ENCODE data around the gene C13orf46. TPM values are rescaled to one million over a fixed set of nuclear protein-coding genes. Genes with fewer than 3 reads are reported as not detected.

Gene C13orf46
- total and polyA plus RNA-seq, 2 donors (not counting 1 experiment from before 2014, with no cell fraction given): 0.50 to 0.56 TPM

DNA sequence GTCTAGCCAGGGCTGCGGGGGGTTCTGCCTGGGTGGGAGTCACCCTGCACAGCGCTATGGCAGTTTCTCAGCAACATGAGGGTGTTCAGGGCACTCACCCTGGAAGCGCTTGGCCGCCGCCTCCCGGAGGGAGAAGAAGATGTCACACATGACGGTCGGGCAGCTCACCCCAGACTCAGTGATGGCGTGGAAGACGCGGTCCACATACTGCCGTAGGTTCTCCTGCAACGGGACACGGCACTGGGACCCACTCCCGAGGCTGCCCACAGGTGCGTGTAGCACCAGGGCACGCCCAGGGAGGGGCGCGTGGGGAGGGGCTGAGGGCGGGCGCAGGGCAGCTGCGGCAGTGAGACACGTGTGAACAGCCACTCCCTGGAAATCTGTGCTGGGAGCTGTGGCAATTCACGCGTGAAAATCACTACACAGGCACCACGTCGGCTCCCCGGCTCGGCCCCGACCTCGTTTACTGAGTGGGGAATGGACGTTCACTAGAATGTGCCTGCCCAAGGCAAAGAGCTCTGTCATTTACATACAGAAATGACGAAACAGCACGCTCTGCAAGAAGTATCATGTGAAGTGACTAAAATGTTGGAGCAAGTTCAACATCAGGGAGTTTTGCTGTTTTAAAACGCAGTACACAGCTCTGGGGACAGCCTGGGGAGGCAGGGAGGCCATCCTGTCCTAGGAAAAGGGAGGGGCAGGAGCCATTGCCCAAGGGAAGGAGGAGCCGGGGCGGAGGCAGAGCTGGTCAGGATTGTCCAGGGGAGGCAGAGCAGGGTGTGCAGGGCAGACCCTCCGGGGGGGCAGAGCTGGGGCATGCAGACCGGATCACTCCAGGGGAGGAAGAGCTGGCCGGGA lies 41.5 kb upstream of the C13orf46 start:
- Histone ChIP-seq H3K36me3 (ENCODE audit: control insufficient read depth, insufficient read depth, low read length) (peaks cover 43% of the 10 kb centered on the region), H3K79me2 (ENCODE audit: control insufficient read depth, insufficient read depth, low read length) (no peaks in the 10 kb centered on the region), H4K20me1 (ENCODE audit: control insufficient read depth, extremely low read depth, insufficient read depth, low read length) (no peaks in the 10 kb centered on the region), H3K27ac (ENCODE audit: insufficient read depth, low read length) (no peak overlapping the region), H3K4me3 (replicated peaks in 1 of 4; ENCODE audit: control extremely low read depth in 1 of 4, insufficient read depth in 1 of 4, low read depth in 3 of 4, low read length in 4 of 4) (no peak overlapping the region), H3K4me2 (ENCODE audit: extremely low read depth, insufficient read depth, low read length) (no peak overlapping the region), H3K4me1 (ENCODE audit: control insufficient read depth, extremely low read depth, insufficient read depth, low read length) (no peaks in the 10 kb centered on the region), H3K9me3 (ENCODE audit: control insufficient read depth, insufficient read depth, low read depth, low read length) (no peaks in the 10 kb centered on the region), H3K9ac (ENCODE audit: insufficient read depth, low read length) (no peak overlapping the region), H3K27me3 (ENCODE audit: control insufficient read depth, insufficient read depth, low read length) (no peaks in the 10 kb centered on the region), H2AFZ (ENCODE audit: low read length) (no peak overlapping the region)
- TF ChIP-seq, protein P1, sequence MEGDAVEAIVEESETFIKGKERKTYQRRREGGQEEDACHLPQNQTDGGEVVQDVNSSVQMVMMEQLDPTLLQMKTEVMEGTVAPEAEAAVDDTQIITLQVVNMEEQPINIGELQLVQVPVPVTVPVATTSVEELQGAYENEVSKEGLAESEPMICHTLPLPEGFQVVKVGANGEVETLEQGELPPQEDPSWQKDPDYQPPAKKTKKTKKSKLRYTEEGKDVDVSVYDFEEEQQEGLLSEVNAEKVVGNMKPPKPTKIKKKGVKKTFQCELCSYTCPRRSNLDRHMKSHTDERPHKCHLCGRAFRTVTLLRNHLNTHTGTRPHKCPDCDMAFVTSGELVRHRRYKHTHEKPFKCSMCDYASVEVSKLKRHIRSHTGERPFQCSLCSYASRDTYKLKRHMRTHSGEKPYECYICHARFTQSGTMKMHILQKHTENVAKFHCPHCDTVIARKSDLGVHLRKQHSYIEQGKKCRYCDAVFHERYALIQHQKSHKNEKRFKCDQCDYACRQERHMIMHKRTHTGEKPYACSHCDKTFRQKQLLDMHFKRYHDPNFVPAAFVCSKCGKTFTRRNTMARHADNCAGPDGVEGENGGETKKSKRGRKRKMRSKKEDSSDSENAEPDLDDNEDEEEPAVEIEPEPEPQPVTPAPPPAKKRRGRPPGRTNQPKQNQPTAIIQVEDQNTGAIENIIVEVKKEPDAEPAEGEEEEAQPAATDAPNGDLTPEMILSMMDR (conservative IDR thresholded peaks at IDR 0.05 in 1 of 2, IDR thresholded peaks at IDR 0.05 in 1 of 2; ENCODE audit: low read depth in 1 of 2, low read length in 2 of 2): no peak
- no peak for TF ChIP-seq EZH2 (IDR thresholded peaks at IDR 0.05; ENCODE audit: low read length, missing control alignments)
- DNase-seq (ENCODE audit: low read depth in 2 of 2): peak in 1 of 2 donors; percentile 84

DNA sequence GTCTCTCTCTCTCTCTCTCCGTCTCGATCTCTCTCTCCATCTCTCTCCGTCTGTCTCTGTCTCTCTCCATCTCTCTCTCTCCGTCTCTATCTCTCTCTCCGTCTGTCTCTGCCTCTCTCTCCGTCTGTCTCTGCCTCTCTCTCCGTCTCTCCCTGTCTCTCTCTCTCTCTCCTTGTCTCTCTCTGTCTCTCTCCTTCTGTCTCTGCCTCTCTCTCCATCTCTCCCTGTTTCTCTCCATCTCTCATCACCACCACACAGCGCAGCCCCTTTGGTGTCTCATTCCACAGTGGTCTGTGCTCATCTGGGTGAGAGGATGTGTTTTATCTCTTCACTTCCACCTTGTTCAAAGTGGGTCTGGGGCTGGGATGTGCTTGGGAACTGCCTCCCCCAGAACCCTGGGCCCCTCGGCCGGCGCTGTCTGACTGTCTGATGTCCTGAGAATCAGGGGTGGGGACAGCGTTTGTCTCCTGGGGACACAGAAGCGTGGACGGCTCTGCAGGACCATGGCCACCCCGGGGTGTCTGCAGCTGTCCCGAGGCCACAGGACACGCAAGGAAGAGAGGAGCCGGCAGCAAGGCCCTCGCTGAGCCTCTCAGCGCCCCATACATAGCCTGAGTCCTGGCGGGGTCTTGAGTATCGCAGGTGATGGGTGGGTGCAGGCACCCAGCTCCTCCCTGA lies 40.2 kb upstream of the C13orf46 start:
- peaks cover 47% of the 10 kb centered on the region for H3K36me3 ChIP-seq (ENCODE audit: control insufficient read depth, insufficient read depth, low read length)
- no peak for TF ChIP-seq EZH2 (IDR thresholded peaks at IDR 0.05; ENCODE audit: low read length, missing control alignments)
- TF ChIP-seq, protein P1 (conservative IDR thresholded peaks at IDR 0.05 in 1 of 2, IDR thresholded peaks at IDR 0.05 in 1 of 2; ENCODE audit: low read depth in 1 of 2, low read length in 2 of 2): no peak
- no peaks in the 10 kb centered on the region for H4K20me1 ChIP-seq (ENCODE audit: control insufficient read depth, extremely low read depth, insufficient read depth, low read length)
- H3K9ac ChIP-seq (ENCODE audit: insufficient read depth, low read length): no peak overlapping the region
- no peak for DNase-seq (ENCODE audit: low read depth in 2 of 2)
- H3K4me2 ChIP-seq (ENCODE audit: extremely low read depth, insufficient read depth, low read length): no peak overlapping the region
- H3K4me1 ChIP-seq (ENCODE audit: control insufficient read depth, extremely low read depth, insufficient read depth, low read length): no peaks in the 10 kb centered on the region
- H2AFZ ChIP-seq (ENCODE audit: low read length): no peak overlapping the region
- no peak overlapping the region for H3K4me3 ChIP-seq (replicated peaks in 1 of 4; ENCODE audit: control extremely low read depth in 1 of 4, insufficient read depth in 1 of 4, low read depth in 3 of 4, low read length in 4 of 4)
- no peaks in the 10 kb centered on the region for H3K27me3 ChIP-seq (ENCODE audit: control insufficient read depth, insufficient read depth, low read length)
- H3K79me2 ChIP-seq (ENCODE audit: control insufficient read depth, insufficient read depth, low read length): no peaks in the 10 kb centered on the region
- H3K27ac ChIP-seq (ENCODE audit: insufficient read depth, low read length): no peak overlapping the region
- no peaks in the 10 kb centered on the region for H3K9me3 ChIP-seq (ENCODE audit: control insufficient read depth, insufficient read depth, low read depth, low read length)

- H3K4me3 ChIP-seq (replicated peaks in 1 of 4; ENCODE audit: control extremely low read depth in 1 of 4, insufficient read depth in 1 of 4, low read depth in 3 of 4, low read length in 4 of 4): no peak overlapping the region
- H3K9me3 ChIP-seq (ENCODE audit: control insufficient read depth, insufficient read depth, low read depth, low read length): no peaks in the 10 kb centered on the region
- no peak overlapping the region for H3K4me2 ChIP-seq (ENCODE audit: extremely low read depth, insufficient read depth, low read length)
- H3K79me2 ChIP-seq (ENCODE audit: control insufficient read depth, insufficient read depth, low read length): no peaks in the 10 kb centered on the region
- peaks cover 48% of the 10 kb centered on the region for H3K36me3 ChIP-seq (ENCODE audit: control insufficient read depth, insufficient read depth, low read length)
- TF ChIP-seq EZH2 (IDR thresholded peaks at IDR 0.05; ENCODE audit: low read length, missing control alignments): no peak
- TF ChIP-seq, protein P1 (conservative IDR thresholded peaks at IDR 0.05 in 1 of 2, IDR thresholded peaks at IDR 0.05 in 1 of 2; ENCODE audit: low read depth in 1 of 2, low read length in 2 of 2): no peak
- no peaks in the 10 kb centered on the region for H3K4me1 ChIP-seq (ENCODE audit: control insufficient read depth, extremely low read depth, insufficient read depth, low read length)
- no peak overlapping the region for H2AFZ ChIP-seq (ENCODE audit: low read length)
- no peak overlapping the region for H3K27ac ChIP-seq (ENCODE audit: insufficient read depth, low read length)
- no peak overlapping the region for H3K9ac ChIP-seq (ENCODE audit: insufficient read depth, low read length)
- H4K20me1 ChIP-seq (ENCODE audit: control insufficient read depth, extremely low read depth, insufficient read depth, low read length): no peaks in the 10 kb centered on the region
- no peak for DNase-seq (ENCODE audit: low read depth in 2 of 2)
- H3K27me3 ChIP-seq (ENCODE audit: control insufficient read depth, insufficient read depth, low read length): no peaks in the 10 kb centered on the region
Measured at GRCh38 chr13:114013336-114013735, 39.5 kb upstream of the C13orf46 start.

Data from fibroblast of lung (primary cell).